Stimulated activated CD4-positive, alpha-beta T cell treated with anti-CD3 and anti-CD28 coated beads, TNF-alpha, amount 100 ng/mL, for 24 hours (primary cell): ENCODE data around the gene NLRC5.

Experiments
- DNase-seq, 3 experiments: peaks; one replicate each; pipeline ENCODE4 v3.0.0-alpha.2; 2020; ENCODE audit warnings: low read depth in 3 of 3

The NLRC5 gene

GRCh38 chr16:57022445-57022844, 33.1 kb downstream of the NLRC5 start:
- DNase-seq: no peak

GRCh38 chr16:57023541-57024249, 34.3 kb downstream of the NLRC5 start:
- DNase-seq: peak in 2 of 3 experiments; percentile 49 to 76

- no peak for DNase-seq
Observed at GRCh38 chr16:57024894-57025680, 35.7 kb downstream of the NLRC5 start.

- no peak for DNase-seq
Observed at GRCh38 chr16:57025941-57026777, 36.8 kb downstream of the NLRC5 start.

- no peak for DNase-seq
Observed at GRCh38 chr16:57026778-57027062, 37.4 kb downstream of the NLRC5 start.

- DNase-seq: no peak
Observed at GRCh38 chr16:57027067-57027466, 37.7 kb downstream of the NLRC5 start.

GRCh38 chr16:57028086-57028485, 38.7 kb downstream of the NLRC5 start:
- no peak for DNase-seq

GRCh38 chr16:57029161-57030160, 40.1 kb downstream of the NLRC5 start:
- no peak for DNase-seq

GRCh38 chr16:57030346-57030902, 41.1 kb downstream of the NLRC5 start:
- DNase-seq: no peak

GRCh38 chr16:57031156-57031555, 41.8 kb downstream of the NLRC5 start:
- DNase-seq: no peak

GRCh38 chr16:57032346-57032745, 43.0 kb downstream of the NLRC5 start:
- no peak for DNase-seq

GRCh38 chr16:57032931-57033330, 43.6 kb downstream of the NLRC5 start:
- no peak for DNase-seq

- DNase-seq: no peak
Observed at GRCh38 chr16:57036315-57036714, 47.0 kb downstream of the NLRC5 start.

GRCh38 chr16:57036945-57037344, 47.6 kb downstream of the NLRC5 start:
- no peak for DNase-seq

- no peak for DNase-seq
Observed at GRCh38 chr16:57038166-57038565, 48.8 kb downstream of the NLRC5 start.

GRCh38 chr16:57039148-57039812, 49.9 kb downstream of the NLRC5 start:
- DNase-seq: no peak

- DNase-seq: peak; percentile 67 to 82 (median 77)
Observed at GRCh38 chr16:57041182-57042156, 52.1 kb downstream of the NLRC5 start.

GRCh38 chr16:57042157-57043111, 53.1 kb downstream of the NLRC5 start:
- DNase-seq: peak; percentile 60 to 80 (median 73)
